ENCODE results near the gene DIPK1B.
"Not testable (repeated sequence)": the region's sequence is repeated elsewhere in the genome, so short reads cannot be mapped to it uniquely, and the experiment has no call there.

Gene DIPK1B

DNA sequence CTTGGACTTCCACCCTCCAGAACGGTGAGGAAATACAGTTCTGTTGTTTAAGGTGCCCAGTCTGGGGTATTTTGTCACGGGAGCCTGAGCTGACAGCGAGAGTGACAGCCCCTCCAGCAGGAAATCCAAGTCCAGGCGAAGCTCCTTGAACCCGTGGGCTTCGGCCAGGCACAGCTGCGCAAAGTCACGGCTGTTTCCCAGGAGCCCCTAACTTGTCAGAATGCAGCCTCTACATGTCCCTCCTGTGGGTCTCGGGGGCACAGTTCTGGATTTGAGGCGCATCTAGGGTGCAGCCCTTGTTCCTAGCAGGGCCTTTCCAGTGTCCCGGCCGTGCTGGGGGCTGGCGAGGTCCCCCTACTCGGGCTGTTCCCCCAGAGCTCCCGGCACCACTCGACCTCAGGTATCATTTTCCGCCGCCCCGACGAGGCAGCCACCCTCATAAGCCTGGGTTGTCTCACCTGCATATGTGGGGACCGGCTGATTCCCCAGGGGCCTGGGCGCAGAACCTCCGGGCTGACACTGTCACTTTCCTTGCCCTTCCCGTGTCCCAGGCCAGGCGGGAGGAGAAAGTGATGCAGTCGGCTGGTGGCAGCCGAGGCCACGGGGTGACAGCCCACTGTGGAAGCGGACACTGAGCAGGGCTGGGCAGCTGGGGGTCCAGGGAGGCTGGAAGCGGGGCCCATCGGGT is 41.1 kb downstream of the DIPK1B start:
- no peak for DNase-seq (ENCODE audit: low read depth)

DNA sequence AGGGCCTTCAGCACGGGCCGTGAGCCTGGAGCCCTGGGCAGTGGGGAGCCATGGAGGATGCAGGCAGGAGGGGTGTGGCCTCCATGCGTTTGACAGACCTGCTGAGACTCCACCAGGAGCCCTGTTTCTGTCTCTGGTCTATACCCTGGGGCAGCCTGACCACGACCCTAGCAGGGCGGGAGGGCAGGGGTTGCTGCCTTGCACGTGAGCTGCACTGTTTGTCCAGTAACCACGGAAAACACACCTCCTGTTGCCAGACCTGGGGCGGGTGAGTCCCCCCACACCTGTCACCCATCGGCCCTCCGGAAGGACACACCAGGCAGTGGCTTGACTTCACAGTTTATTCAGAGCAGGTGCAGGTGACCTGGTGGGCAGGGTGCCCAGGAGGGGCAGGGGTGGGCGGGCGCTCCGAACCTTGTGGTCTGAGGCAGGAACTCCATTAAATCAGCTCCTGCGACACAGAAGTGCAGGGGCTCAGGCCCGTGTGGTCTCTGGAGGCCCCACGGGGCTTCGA is 41.7 kb downstream of the DIPK1B start:
- no peak for DNase-seq (ENCODE audit: low read depth)

DNA sequence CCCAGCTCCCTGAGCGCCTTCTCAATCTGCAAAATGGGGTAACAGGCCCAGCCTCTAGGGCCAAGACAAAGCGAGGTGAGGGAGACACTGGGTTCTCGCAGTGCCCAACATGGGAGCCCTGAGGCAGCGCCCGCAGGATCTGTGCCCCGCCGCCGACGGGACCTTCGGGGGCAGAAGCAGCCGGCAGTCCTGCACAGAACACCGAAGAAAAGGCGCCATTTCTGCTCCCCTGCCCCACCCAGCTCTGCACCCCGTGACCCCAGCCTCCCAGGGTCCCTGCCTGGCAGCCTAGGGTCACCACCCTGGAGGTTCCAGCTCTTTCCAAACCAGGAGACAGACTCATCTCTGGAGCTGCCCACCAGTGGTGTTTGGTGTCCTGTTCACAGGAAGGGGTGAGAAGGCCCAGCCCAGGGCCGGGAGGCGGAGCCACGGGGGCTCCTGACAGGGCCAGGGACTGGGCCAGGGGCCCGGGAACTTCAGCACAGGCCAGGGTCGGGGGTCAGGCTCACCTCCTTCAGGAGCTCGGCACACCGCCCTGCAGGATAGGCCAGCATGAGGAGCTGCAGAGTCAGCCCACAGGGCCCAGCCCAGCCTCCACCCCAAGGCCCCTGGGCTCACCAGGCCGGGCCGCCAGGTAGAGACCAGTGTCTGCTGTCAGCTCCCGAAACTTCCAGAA is 42.4 kb downstream of the DIPK1B start:
- no peak for DNase-seq (ENCODE audit: low read depth)

DNA sequence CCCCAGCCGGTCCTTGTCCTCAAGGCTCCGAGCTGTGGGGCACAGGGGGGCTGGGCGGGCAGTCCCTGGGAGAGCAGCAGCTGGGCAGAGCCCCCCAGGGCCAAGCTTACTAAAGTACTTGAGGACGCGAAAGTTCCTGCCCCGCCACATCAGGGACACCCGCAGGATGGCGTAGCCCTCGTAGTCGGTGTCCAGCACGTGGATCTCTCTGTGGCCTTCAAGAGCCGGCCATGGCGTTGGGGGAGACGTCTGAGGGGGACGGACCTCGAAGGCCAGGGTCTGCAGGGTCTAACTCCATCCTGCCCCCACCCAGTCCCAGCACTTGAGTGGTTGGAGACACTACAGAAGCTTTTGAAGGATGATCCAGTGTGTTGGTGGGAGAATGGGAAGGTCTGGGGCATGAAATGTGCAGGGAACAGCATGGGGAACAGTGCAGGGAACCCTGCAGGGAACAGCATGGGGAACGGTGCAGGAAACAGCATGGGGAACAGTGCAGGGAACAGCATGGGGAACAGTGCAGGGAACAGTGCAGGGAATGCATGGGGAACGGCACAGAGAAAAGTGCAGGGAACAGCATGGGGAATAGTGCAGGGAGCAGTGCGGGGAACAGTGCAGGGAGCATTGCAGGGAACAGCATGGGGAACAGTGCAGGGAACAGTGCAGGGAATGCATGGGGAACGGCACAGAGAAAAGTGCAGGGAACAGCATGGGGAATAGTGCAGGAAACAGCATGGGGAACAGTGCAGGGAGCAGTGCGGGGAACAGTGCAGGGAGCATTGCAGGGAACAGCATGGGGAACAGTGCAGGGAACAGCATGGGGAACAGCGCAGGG is 43.1 kb downstream of the DIPK1B start:
- not testable (repeated sequence) for DNase-seq (ENCODE audit: low read depth)

DNA sequence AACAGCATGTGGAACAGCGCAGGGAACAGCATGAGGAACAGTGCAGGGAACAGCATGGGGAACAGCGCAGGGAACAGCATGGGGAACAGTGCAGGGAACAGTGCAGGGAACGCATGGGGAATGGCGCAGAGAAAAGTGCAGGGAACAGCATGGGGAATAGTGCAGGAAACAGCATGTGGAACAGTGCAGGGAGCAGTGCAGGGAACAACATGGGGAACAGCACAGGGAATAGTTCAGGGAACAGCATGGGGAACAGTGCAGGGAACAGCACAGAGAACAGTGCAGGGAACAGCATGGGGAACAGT is 43.7 kb downstream of the DIPK1B start:
- no peak for DNase-seq (ENCODE audit: low read depth)

DNA sequence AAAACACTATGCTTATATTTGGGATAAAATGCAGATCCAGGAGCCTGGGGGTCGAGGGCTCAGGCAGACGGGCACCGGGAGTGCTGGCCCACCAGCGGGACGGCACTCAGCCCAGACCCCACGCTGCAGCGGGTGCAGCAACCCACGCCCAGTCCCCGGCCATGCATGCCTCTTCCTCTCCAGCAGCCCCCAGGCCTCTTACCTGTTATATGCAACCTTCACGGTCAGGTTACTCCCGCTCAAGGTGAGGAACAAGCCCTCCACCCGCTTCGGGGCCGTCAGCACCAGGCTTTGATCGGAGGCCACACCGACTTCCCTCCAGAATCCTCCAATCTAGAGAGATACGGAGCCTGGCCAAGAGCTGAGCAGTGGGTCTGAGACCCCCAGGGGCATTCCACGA is 44.5 kb downstream of the DIPK1B start:
- no peak for DNase-seq (ENCODE audit: low read depth)

DNA sequence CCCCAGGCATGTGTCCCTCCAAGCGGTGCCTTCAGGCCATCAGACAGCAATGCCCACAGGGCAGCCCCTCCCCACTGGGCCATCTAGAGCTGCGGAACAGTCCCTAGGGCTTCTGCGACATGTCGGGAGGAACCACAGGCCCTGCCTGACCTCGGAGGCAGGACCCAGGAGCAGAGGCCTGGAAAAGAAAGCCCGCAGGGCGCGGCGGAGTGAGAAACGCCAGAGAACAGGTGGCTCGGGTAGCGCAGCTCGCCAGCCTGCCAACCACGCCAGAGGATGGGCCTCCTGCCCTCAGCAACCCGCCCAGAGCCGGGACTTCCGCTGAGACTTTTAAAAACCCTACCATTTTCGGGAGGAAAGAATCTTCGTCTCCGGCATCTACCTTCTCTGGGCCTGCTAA is 45.0 kb downstream of the DIPK1B start:
- DNase-seq (ENCODE audit: low read depth): no peak

DNA sequence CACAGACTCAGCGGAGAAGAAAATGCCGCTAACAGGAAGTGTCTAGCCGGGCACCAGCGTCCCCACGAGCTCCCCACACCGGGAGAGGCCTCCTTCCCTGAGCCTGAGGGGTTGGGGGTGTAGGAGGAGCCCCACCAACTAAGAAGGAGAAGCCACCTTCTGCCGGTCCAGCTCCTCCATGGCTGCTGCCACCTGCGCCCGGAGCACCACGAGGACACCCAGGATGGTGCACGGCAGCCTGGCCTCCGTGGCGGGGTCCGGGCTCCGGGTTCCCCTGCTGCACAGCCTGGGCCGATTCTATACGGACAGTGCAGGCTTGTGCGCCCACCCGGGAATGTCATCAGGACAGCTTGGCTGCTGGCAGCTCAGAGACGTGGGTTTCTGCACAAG is 45.4 kb downstream of the DIPK1B start:
- no peak for DNase-seq (ENCODE audit: low read depth)

DNA sequence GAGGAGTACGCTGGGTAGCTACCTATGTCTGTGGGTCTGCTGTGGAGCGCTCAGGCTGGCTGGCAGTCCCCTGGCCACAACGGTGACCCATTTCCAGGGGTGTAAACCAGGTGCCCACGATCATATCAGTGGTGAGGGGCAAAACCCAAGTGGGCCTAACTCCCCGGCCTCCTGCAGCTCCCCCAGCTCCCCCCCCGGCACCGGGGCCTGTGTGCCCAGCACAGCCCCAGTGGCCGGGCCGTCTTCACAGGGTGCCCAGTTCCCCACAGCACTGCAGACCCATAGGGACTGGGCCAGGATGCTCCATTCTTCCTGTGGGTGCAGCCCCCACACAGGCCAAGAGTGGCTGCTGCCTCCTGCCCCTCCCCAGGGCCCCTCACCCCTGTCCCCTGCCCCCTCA is 46.6 kb downstream of the DIPK1B start:
- no peak for DNase-seq (ENCODE audit: low read depth)

DNA sequence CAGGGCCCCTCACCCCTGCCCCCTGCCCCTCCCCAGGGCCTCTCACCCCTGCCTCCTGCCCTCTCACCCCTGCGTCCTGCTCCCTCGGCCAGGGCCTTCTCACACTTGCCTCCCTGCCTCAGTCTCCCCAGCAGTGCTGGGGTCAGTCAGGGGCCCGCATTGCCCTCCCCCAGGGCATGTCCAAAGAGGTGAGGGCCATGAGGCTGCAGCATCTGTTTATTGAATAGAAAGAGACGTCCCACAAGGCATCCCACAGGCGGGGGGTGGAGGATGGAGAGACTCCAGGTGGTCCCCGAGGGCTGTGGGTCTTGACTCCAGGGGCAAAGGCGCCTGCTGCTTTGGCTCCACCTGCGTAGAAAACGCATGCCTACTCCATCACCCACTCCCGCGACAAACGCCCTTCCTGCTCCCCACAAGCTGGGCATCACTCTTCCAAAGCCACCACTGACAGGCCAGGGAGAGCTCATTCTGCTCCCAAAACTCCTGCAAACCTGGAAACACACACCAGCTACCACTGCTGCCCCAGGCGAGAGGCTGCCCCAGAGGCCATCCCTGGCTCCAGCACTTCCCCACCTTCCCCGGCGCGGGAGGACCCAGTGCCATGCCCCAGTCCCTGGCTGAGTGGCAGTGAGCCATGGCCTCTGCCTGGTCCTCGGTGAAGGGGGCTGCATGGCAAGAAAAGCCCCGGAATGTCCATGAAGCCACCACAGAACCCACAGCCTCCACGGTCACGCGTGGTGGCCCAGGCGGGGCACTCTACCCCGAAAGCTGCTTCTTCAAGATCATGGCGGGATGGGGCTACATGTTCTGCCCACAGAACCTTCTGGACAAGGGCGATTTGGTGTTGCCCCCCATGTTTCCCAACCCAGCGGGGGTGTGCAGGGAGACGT is 47.3 kb downstream of the DIPK1B start:
- no peak for DNase-seq (ENCODE audit: low read depth)

DNA sequence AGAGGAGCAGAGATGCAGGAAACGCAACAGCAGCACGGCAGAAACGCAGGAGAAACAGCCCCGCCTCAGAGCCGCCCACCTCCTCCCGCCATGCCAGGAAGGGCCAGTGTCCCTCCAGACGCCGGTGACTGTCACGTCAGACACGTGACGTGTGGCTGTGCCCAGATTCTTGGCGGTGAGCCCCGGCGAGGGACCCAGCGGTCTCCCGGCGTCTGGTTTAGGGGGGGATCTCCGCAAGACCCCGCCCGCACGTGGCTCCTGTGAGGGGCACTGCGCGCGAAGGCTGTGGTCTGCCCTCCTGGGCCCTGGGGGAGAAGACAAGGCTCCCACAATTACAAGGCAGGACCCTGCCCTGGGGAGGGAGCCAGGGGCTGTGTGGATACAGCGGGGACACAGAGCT is 48.1 kb downstream of the DIPK1B start:
- DNase-seq (ENCODE audit: low read depth): no peak

DNA sequence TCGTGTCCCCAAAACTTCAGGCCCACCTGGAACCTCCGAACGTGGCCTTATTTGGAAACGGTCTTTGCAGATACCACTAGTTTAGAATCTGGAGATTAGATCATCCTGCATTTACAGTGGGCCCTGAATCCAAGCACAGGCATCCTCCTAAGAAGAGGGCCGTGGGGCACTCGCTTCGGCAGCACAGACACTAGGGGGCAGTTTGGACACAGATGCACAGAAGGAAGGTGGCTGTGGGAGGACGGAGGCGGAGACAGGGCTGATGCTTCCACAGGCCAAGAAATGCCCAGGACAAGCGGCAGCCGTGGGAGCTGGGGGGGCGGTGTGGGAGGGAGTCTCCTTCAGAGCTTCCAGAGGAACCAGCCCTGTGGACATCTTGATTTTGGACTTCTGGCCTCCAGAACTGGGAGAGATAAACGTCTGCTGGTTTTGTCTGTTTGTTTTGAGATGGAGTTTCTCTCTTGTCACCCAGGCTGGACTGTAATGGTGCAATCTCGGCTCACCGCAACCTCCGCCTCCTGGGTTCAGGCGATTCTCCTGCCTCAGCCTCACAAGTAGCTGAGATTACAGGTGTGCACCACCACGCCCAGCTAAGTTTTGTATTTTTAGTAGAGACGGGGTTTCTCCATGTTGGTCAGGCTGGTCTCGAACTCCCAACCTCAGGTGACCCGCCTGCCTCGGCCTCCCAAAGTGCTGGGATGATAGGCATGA is 48.6 kb downstream of the DIPK1B start:
- DNase-seq (ENCODE audit: low read depth): not testable (repeated sequence)

DNA sequence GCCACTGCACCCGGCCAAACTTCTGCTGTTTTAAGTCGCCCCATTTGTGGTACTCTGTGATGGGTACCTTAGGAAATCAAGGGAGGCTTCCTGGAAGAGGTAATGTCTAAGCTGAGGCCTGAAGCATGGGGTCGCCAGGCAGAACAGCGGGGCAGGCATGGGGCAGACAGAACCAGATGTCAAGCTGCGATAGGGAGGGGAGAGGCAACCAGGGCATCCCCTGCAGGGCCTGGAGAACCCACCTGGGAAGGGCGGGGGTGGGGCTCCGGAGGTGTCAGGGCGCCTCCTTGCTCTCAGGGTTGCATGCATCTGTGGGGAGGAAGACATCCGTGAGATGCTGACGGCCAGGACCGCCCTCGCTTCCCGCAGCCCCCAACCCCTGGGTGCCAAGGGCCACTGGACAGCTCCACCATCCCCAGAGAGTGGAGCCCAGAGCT is 49.2 kb downstream of the DIPK1B start:
- DNase-seq (ENCODE audit: low read depth): no peak

DNA sequence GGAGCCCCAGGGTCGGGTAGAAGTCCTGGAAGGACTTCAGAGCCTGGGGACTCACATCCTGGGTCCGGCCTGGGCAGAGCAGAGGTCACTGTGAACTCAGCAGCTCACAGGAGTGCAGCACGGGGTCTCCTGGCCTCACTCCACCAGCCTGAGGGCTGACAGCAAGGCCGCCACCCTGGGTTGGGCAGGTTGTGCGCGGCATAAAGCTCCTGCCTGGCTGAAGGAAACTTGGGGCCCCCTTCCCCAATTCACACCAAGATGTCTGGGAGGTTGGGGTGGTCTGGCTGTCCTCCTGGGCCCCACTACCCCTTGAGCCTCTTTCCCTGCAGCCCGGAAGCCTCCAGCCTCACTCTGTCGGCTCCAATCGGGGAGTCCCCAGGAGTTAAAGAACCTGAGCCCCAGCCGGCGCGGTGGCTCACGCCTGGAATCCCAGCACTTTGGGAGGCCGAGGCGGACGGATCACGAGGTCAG is 49.9 kb downstream of the DIPK1B start:
- DNase-seq (ENCODE audit: low read depth): no peak

DNA sequence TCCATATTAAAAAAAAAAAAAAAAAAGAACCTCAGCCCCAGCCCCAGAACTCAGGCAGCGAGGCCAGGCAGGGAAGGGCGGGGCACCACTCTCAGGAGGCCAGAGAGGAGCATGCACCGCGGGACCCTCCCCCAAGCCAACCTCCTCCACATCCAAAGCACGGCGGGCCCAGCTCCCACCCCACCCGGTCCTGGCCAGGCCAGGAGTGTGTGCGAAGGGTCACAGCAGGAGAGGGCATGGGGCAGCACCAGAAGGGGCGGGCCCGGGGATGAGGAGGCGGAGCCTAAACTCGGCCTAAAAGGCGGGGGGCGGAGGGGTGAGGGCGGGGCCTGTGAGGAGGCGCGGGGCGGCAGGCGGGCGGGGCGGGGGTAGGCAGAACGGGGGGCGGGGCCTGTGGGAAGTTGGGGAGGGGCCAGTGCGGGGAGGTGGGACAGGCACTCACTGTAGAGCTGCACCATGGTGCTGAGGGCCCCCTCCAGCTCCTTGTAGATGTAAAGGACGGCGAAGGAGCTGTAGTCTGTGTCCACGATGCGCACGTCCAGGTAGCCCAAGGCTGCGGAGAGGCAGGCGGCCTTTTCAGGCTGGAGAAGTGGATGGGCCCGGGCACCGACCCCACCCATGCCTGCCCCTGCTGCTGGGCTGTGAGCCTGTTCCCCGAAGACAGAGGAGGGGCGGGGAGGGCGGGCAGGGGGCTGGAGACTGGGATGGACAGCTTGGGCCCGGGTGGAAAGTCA is 50.7 kb downstream of the DIPK1B start:
- no peak for DNase-seq (ENCODE audit: low read depth)

DNA sequence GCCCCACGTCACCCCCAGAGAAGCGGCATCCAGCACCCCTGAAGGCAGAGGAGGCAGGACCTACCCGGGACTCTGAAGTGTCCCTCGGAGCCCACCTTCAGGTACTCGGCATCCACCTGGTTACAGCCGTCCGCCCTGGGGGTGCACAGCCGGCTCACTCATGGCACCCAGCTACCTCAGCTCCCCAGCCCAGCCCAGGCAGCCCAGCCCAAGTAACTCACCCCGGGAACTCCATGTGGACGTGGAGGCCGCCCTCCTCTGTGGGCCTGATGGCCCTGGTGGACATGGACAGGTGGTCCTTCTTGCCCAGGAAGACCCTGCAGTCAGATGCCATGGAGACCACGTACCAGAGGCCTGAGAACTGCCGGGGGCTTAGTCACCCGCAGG is 51.3 kb downstream of the DIPK1B start:
- DNase-seq (ENCODE audit: low read depth): no peak

DNA sequence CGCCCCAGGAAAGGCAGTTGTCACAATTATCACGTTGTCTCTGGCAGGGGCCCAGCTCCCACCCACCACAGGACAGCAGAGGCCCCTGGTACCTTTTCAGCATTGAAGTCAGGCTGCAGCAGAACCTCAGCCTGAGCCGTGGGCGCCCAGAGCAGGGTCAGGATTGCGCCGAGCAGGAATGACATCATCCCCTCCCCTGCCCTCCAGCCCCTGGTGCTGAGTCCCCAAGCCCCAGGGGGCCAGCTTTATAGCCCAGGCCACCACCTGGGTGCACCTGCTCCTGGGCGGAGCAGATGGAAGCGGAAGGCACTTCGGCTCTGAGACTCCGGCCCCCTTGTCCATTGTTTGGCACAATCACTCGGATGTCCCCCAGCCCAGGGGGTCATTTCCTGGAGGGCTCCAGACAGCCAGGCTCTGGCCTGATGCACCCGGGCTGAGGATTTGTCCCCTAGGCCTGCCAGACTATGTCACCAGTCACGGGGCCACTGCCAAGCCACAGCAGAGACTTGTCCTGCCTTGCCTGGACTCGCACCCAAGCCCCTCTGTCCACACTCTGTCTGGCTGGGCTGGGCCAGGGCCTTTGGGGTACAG is 52.0 kb downstream of the DIPK1B start, which contains the start of gene LCN15:
TSS of gene LCN15 (minus strand) at position 218 of the 591 bp plus-strand sequence. CDS start at position 188, 30 bp downstream.
- no peak for DNase-seq (ENCODE audit: low read depth)

DNA sequence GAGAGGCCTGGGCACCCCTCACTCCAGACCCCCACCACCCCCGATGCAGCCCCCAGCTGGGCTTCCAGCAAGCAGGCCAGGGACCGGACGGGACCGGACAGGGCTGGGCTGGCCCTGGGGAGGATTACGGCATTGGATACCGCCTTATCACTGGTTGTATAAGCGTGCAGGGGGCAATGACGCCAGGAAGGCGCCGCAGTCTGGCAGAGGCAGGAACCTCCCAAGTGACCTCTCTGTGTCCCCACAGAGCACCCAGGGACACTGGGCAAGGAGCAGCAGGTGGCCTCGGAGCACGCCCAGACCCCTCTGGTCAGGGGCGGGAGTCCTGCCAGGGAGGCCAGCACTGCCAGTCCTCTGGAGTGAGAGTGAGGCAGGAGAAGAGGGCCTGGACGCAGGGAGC is 52.7 kb downstream of the DIPK1B start:
- no peak for DNase-seq (ENCODE audit: low read depth)

DNA sequence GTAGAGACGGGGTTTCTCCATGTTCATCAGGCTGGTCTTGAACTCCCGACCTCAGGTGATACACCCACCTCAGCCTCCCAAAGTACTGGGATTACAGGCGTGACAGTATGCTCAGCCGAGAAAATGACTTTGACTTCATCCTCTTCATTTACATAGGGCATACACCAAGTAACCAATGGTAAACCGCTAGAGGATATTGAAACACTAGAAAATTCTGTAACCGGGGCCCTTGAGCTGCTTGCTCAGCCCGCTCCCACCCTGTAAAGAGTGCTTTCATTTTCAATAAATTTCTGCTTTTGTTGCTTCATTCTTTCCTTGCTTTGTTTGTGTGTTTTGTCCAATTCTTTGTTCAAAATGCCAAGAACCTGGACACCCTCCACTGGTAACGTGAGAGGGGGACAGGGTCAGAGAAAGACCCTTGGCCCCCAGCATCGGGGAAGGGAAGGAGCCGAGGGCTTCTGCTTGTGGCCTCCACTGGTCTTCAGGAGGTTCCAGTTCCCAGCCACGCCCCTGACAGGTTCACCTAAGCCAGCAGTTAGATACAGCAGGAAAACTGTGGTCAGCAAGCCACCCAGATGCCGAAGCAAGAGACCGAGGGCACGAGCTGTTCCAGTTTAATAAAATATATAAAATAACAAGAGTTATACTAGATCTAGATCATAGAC is 53.5 kb downstream of the DIPK1B start:
- not testable (repeated sequence) for DNase-seq (ENCODE audit: low read depth)

All from T follicular helper cell (primary cell).